GM12892 (cell line): ENCODE measurements around the gene RNF8.

Source experiments
- POLR2A ChIP-seq: IDR thresholded peaks from 2 replicates; pipeline ENCODE4 v1.6.1; 2011; ENCODE audit warnings: low read depth, low read length, control low read depth
- POLR2AphosphoS5 ChIP-seq: IDR thresholded peaks from 2 replicates; pipeline ENCODE4 v1.6.1; 2011; ENCODE audit warnings: low read depth, low read length, control low read depth

GRCh38 chr6:37366910-37367309 lies 13.1 kb downstream of the RNF8 start:
- no peak for TF ChIP-seq POLR2AphosphoS5
- TF ChIP-seq POLR2A, result no peak
